ENCODE data around the gene FARP1. TPM values are rescaled to one million over a fixed set of nuclear protein-coding genes. Genes with fewer than 3 reads are reported as not detected.
A peak's percentile ranks its signal among the peaks of the same experiment; 100 is the strongest.

FARP1 gene
- total RNA-seq, 1 experiment from 2014 or later, result 96.6 TPM

DNA sequence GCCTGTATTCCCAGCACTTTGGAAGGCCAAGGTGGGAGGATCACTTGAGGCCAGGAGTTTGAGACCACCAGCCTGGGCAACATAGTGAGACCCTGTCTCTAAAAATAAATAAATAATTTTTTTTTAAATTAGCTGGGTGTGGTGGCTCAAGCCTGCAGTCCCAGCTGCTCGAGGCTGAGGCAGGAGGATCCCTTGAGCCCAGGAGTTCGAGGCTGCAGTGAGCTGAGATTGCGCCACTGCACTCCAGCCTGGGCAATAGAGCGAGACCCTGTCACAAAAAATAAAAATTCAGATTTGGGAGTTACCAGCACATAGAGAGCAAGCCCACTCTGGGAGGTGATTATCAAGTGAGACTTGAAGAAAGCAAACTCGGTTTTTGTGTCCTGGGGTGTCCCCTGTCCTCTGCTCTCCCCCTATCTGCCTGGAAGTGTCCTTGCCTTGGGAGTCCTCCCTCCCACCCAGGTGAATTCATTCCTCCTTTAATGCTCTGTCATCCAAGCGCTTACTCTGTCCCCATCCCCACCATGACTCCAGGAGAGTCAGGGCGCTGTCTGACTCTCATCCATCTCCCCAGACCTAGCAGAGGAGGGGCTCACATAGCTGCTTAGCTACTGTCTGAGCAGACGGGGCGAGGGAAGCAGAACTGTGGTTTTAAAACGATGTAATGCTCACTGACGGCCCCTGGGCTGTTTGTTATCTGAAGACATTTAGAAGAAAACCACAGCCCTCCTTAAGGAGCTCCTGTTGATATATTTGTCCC, 287.3 kb downstream of the FARP1 start:
- Mint-ChIP-seq H3K4me3 (no peak overlapping the region), H3K9me3 (no peaks in the 10 kb centered on the region), H3K4me1 (peaks cover 6% of the 10 kb centered on the region; the same call in 1 of the 2 replicates), H3K27ac (peak overlapping the region; percentile 26; the same call in 1 of the 2 replicates), H3K27me3 (ENCODE audit: low read depth) (no peaks in the 10 kb centered on the region), H3K36me3 (peaks cover 13% of the 10 kb centered on the region)
- peak; percentile 92 for TF ChIP-seq ZNF121 (CRISPR knock-in tag; IDR thresholded peaks at IDR 0.05)
- TF ChIP-seq, protein P1, sequence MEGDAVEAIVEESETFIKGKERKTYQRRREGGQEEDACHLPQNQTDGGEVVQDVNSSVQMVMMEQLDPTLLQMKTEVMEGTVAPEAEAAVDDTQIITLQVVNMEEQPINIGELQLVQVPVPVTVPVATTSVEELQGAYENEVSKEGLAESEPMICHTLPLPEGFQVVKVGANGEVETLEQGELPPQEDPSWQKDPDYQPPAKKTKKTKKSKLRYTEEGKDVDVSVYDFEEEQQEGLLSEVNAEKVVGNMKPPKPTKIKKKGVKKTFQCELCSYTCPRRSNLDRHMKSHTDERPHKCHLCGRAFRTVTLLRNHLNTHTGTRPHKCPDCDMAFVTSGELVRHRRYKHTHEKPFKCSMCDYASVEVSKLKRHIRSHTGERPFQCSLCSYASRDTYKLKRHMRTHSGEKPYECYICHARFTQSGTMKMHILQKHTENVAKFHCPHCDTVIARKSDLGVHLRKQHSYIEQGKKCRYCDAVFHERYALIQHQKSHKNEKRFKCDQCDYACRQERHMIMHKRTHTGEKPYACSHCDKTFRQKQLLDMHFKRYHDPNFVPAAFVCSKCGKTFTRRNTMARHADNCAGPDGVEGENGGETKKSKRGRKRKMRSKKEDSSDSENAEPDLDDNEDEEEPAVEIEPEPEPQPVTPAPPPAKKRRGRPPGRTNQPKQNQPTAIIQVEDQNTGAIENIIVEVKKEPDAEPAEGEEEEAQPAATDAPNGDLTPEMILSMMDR (IDR thresholded peaks at IDR 0.05), result no peak
- ChIA-PET CTCF (interaction anchor here (0.7 to 2.7 kb wide), 18 partner anchors 15 to 410 kb away, joined by 3 to 26 read pairs (median 4); no protein-coding TSS in a partner anchor), POLR2A (interaction anchor here (1.1 kb wide), 1 partner anchor 397 kb away, joined by 3 read pairs; no protein-coding TSS in a partner anchor)
- ATAC-seq (no peak), DNase-seq (ENCODE audit: low spot score) (no peak)

DNA sequence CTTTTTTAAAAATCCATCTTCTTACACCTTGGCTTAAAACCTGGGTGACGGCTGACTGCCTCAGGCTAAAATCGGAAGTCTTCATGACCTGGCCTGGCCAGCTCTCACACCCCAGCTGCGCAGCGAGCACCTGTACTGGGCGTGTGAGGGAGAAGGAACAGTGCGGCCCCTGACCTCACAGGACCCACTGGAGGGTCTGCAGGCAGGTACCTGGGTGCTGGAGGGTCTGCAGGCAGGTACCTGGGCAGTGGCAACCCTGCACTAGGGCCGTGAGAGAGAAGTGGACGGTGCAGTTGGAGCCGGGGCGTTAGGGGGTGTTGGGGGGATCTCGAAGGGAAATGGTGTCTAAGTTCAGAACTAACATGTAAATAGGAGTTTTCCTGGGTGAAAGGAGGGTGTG, 289.7 kb downstream of the FARP1 start:
- no peaks in the 10 kb centered on the region for H3K27me3 Mint-ChIP-seq (ENCODE audit: low read depth)
- DNase-seq (ENCODE audit: low spot score) (no peak), ATAC-seq (no peak)
- H3K36me3 Mint-ChIP-seq, result no peaks in the 10 kb centered on the region; the same call in 1 of the 2 replicates
- TF ChIP-seq PRRX2 (CRISPR knock-in tag; IDR thresholded peaks at IDR 0.05), result no peak
- TF ChIP-seq HMGA2 (CRISPR knock-in tag; IDR thresholded peaks at IDR 0.05), result no peak
- no peak for TF ChIP-seq ATF1 (CRISPR knock-in tag; IDR thresholded peaks at IDR 0.05)
- TF ChIP-seq, protein P2, sequence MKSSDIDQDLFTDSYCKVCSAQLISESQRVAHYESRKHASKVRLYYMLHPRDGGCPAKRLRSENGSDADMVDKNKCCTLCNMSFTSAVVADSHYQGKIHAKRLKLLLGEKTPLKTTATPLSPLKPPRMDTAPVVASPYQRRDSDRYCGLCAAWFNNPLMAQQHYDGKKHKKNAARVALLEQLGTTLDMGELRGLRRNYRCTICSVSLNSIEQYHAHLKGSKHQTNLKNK (CRISPR knock-in tag; IDR thresholded peaks at IDR 0.05), result no peak
- TF ChIP-seq IRF2 (CRISPR knock-in tag; IDR thresholded peaks at IDR 0.05; ENCODE audit: borderline replicate concordance, low read depth), result no peak
- no peak for TF ChIP-seq SMAD4 (CRISPR knock-in tag; IDR thresholded peaks at IDR 0.05)
- TF ChIP-seq, protein P3, sequence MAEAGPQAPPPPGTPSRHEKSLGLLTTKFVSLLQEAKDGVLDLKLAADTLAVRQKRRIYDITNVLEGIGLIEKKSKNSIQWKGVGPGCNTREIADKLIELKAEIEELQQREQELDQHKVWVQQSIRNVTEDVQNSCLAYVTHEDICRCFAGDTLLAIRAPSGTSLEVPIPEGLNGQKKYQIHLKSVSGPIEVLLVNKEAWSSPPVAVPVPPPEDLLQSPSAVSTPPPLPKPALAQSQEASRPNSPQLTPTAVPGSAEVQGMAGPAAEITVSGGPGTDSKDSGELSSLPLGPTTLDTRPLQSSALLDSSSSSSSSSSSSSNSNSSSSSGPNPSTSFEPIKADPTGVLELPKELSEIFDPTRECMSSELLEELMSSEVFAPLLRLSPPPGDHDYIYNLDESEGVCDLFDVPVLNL (CRISPR knock-in tag; IDR thresholded peaks at IDR 0.05; ENCODE audit: borderline replicate concordance, low read depth), result no peak
- TF ChIP-seq, protein P4, sequence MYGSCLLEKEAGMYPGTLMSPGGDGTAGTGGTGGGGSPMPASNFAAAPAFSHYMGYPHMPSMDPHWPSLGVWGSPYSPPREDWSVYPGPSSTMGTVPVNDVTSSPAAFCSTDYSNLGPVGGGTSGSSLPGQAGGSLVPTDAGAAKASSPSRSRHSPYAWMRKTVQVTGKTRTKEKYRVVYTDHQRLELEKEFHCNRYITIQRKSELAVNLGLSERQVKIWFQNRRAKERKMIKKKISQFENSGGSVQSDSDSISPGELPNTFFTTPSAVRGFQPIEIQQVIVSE (CRISPR knock-in tag; IDR thresholded peaks at IDR 0.05; ENCODE audit: borderline replicate concordance), result no peak
- TF ChIP-seq, protein P5, sequence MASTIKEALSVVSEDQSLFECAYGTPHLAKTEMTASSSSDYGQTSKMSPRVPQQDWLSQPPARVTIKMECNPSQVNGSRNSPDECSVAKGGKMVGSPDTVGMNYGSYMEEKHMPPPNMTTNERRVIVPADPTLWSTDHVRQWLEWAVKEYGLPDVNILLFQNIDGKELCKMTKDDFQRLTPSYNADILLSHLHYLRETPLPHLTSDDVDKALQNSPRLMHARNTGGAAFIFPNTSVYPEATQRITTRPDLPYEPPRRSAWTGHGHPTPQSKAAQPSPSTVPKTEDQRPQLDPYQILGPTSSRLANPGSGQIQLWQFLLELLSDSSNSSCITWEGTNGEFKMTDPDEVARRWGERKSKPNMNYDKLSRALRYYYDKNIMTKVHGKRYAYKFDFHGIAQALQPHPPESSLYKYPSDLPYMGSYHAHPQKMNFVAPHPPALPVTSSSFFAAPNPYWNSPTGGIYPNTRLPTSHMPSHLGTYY (CRISPR knock-in tag; IDR thresholded peaks at IDR 0.05), result no peak
- TF ChIP-seq ETV6 (CRISPR knock-in tag; IDR thresholded peaks at IDR 0.05), result no peak
- no peak for TF ChIP-seq ZNF317 (CRISPR knock-in tag; IDR thresholded peaks at IDR 0.05; ENCODE audit: borderline replicate concordance, low read depth)
- no peak for TF ChIP-seq SP1 (CRISPR knock-in tag; conservative IDR thresholded peaks at IDR 0.05)
- TF ChIP-seq TCF7 (CRISPR knock-in tag; IDR thresholded peaks at IDR 0.05; ENCODE audit: low read depth), result no peak
- TF ChIP-seq NFATC4 (CRISPR knock-in tag; IDR thresholded peaks at IDR 0.05), result no peak
- TF ChIP-seq, protein P6, sequence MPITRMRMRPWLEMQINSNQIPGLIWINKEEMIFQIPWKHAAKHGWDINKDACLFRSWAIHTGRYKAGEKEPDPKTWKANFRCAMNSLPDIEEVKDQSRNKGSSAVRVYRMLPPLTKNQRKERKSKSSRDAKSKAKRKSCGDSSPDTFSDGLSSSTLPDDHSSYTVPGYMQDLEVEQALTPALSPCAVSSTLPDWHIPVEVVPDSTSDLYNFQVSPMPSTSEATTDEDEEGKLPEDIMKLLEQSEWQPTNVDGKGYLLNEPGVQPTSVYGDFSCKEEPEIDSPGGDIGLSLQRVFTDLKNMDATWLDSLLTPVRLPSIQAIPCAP (CRISPR knock-in tag; IDR thresholded peaks at IDR 0.05), result no peak
- no peak for TF ChIP-seq GTF2I (CRISPR knock-in tag; conservative IDR thresholded peaks at IDR 0.05)
- no peak for TF ChIP-seq RORB (CRISPR knock-in tag; IDR thresholded peaks at IDR 0.05)
- no peak for TF ChIP-seq ESRRA (CRISPR knock-in tag; IDR thresholded peaks at IDR 0.05; ENCODE audit: borderline replicate concordance)
- no peak for TF ChIP-seq NR2C2 (CRISPR knock-in tag; IDR thresholded peaks at IDR 0.05)
- H3K27ac Mint-ChIP-seq, result peak overlapping the region; percentile 17; the same call in 1 of the 2 replicates
- peaks cover 6% of the 10 kb centered on the region; the same call in 1 of the 2 replicates for H3K4me1 Mint-ChIP-seq
- ChIA-PET POLR2A (no interaction called here), CTCF (interaction anchor here (2.7 kb wide), 1 partner anchor 15 kb away, joined by 15 read pairs; no protein-coding TSS in a partner anchor)
- H3K9me3 Mint-ChIP-seq, result no peaks in the 10 kb centered on the region
- H3K4me3 Mint-ChIP-seq, result no peak overlapping the region

All from WTC11 (cell line).